HUES48 (cell line): ENCODE data around the gene LINGO4.

ENCODE experiments used
- H3K27ac ChIP-seq: one replicate; pipeline ENCODE4 v1.7.0; 2013; ENCODE audit warnings: low read depth, low read length, inconsistent platforms
- H3K27me3 ChIP-seq: 2 replicates; pipeline ENCODE4 v1.6.1; 2013; ENCODE audit warnings: mild to moderate bottlenecking, low read length; ENCODE audit not compliant: control insufficient read depth, insufficient read depth
- H3K36me3 ChIP-seq: 2 replicates; pipeline ENCODE4 v1.6.1; 2013; ENCODE audit warnings: low read length; ENCODE audit not compliant: control insufficient read depth, insufficient read depth
- H3K4me1 ChIP-seq: 2 replicates; pipeline ENCODE4 v1.6.1; 2013; ENCODE audit warnings: mild to moderate bottlenecking, low read length; ENCODE audit not compliant: control insufficient read depth, insufficient read depth
- H3K4me3 ChIP-seq: 2 replicates; pipeline ENCODE4 v1.5.1; 2013; ENCODE audit warnings: mild to moderate bottlenecking, low read depth, low read length
- H3K9ac ChIP-seq: 2 replicates; pipeline ENCODE4 v1.6.1; 2013; ENCODE audit warnings: mild to moderate bottlenecking, low read depth, low read length, moderate library complexity
- H3K9me3 ChIP-seq: 2 replicates; pipeline ENCODE4 v1.6.1; 2013; ENCODE audit warnings: low read length; ENCODE audit not compliant: control insufficient read depth, insufficient read depth

Gene LINGO4

DNA sequence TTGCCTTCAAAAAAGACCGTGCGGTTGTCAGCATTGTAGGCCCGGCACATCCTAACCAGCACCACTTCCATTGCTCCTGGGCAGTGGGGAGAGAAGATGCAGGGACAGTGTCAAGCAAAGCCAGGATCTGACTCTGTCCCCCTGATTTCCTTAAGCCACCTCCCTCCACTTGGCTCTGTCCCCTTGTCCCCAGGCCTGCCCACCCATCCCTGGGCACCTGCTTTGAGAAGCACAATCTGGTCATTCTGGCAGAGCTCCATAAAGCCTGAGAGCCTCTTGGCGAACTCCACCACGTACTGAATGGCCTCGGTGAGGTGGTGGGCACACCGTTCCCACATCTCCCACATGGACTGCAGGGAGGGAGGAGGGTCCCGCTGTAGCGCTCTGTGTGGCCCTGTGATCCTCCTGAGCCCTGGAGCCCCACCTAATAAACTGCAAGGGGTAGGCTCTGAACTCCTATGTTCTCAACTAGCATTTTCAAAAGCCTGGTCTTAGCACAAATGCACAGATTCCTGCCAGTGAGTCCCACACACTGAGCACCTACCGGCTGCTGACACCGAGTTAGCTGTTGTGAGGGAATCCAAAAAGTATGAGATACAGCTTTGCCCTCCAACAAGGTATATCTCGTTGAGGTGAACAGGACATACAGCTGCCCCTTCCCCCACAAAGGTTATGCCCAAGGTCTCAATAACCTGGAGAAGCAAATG, 8.2 kb upstream of the LINGO4 start:
- H3K9me3 ChIP-seq: no peaks in the 10 kb centered on the region
- H3K36me3 ChIP-seq: no peaks in the 10 kb centered on the region
- peaks cover 12% of the 10 kb centered on the region for H3K4me1 ChIP-seq
- H3K4me3 ChIP-seq: no peak overlapping the region
- H3K27ac ChIP-seq: no peak overlapping the region
- H3K9ac ChIP-seq: no peak overlapping the region
- no peaks in the 10 kb centered on the region for H3K27me3 ChIP-seq

DNA sequence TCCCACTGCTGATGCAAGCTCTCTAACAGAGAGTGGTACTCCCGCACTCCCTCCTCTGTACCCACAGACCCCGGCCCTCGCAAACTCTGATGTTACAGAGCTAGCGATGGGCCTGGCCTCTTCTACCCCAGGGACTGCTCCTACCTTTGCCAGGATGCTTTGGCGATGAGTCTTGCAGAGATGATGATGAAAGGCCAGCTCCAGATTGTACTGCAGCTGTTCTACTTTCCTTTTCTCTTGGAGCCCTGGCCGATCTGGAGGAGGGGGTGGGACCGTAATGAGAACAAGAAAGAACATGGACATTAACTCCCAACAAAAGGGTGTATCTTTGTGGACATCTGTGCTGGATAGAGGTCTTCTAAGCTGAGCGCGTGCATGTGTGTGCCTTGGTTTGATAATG, 6.0 kb upstream of the LINGO4 start:
- Histone ChIP-seq H3K27me3 (no peaks in the 10 kb centered on the region), H3K36me3 (no peaks in the 10 kb centered on the region), H3K9ac (no peak overlapping the region), H3K9me3 (no peaks in the 10 kb centered on the region), H3K4me3 (no peak overlapping the region), H3K27ac (no peak overlapping the region), H3K4me1 (peaks cover 12% of the 10 kb centered on the region)

DNA sequence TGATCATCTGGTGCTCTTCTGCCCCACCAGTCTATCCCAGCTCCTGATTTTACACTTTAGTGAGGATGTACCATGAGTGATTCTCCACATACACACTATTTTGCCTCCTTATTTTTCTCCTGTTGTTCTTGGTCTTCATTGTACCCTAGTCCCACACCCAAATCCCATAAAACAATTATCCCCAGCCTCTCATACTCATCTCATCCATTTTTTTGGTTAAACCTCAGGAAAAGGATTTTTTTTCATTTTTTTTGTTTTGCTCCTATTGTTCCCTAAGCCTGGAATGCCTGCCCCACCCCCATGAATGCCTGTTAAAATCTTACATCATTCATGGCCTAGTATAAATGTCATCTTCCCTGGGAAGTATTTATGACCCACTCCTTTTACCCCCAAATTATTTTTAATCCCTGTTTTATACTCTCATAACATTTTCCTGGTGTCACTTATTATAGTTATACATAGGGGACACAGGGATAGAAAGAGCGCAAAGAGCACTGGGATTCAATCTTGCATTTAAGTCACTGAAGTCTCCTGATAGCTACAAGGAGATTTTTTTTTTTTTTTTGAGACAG, 4.9 kb upstream of the LINGO4 start:
- H3K27ac ChIP-seq: no peak overlapping the region
- H3K9ac ChIP-seq: peak overlapping the region; percentile 26; the same call in 1 of the 2 replicates
- H3K9me3 ChIP-seq: no peaks in the 10 kb centered on the region
- peaks cover 12% of the 10 kb centered on the region for H3K4me1 ChIP-seq
- no peaks in the 10 kb centered on the region for H3K36me3 ChIP-seq
- no peak overlapping the region for H3K4me3 ChIP-seq
- no peaks in the 10 kb centered on the region for H3K27me3 ChIP-seq

DNA sequence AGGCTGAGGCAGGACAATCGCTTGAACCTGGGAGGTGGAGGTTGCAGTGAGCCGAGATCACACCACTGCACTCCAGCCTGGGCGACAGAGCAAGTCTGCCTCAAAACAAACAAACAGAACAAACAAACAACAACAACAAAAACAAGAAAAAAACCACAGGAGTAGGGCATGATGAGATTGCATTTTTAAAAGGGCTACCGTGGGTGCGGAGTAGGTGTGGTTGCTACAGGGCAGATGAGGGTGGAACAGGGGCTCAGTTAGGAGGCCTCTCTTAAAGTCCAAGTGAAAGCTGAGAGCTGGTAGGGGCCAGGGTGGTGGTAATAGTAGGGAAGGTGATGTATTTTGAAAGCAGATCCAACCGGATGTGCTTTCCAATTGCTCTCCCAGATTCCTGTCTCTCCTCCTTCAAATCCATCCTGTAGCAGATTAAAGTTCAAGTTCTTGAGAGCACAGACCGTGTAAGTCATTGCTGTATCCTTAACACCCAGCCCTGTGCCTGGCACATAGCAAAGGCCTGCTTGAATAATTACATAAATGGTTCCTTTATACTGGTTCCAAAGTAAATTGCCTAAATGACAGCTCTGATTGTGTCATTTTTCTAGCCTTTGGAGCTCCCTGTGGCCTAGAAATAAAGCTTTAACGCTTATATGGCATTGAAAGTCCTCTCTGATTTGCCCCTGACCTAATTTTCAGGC, 4.2 kb upstream of the LINGO4 start:
- H3K9ac ChIP-seq: peak overlapping the region; percentile 26; the same call in 1 of the 2 replicates
- H3K4me3 ChIP-seq: no peak overlapping the region
- peaks cover 12% of the 10 kb centered on the region for H3K4me1 ChIP-seq
- no peaks in the 10 kb centered on the region for H3K36me3 ChIP-seq
- H3K27me3 ChIP-seq: no peaks in the 10 kb centered on the region
- no peak overlapping the region for H3K27ac ChIP-seq
- no peaks in the 10 kb centered on the region for H3K9me3 ChIP-seq

DNA sequence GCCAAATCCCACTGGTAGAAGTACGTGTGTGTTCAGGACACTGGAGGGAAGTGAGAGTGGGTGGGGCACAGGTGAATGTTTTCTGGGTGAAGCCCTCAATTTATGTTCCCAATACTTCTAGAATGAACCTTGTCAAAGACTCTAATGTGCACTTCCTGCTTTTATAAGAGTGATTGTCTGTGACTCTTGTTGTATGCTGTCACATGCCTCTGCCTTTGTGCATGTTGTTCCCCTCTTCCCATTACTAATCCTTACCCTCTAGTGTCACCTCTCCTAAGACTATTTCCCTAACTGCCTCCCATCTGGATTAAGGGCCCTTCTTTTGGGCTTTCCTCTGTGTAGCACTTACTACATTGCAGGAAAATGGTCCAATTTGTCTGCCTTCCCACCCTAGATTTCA, 2.5 kb upstream of the LINGO4 start:
- Histone ChIP-seq H3K9me3 (no peaks in the 10 kb centered on the region), H3K4me3 (no peak overlapping the region), H3K36me3 (no peaks in the 10 kb centered on the region), H3K9ac (no peak overlapping the region), H3K4me1 (peaks cover 12% of the 10 kb centered on the region), H3K27ac (no peak overlapping the region), H3K27me3 (no peaks in the 10 kb centered on the region)

DNA sequence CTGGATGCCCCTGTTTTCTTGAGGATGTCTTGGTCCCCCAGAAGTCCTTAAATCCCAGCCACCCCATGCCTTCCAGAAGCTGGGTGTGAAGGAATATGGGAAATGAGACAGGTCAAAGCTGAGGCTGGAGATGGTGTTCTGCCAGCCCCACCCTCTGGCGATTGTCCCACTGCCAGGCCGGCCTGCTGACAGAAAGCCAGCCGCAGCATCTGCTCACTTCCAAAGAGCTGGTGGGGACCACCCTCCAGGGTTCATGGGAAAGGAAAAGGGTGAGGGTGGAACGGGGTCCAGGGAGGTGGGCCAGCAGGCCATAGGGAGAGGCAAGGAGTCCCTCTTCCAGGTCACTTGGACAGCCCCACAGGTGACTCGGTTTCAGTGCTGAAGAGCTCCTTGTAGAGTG, 1.9 kb upstream of the LINGO4 start:
- H3K27ac ChIP-seq: no peak overlapping the region
- H3K4me3 ChIP-seq: no peak overlapping the region
- H3K36me3 ChIP-seq: no peaks in the 10 kb centered on the region
- H3K27me3 ChIP-seq: 0 out of 2 replicates have a peak, but pooled peaks cover 3% of the 10 kb centered on the region
- peaks cover 12% of the 10 kb centered on the region for H3K4me1 ChIP-seq
- no peak overlapping the region for H3K9ac ChIP-seq
- H3K9me3 ChIP-seq: no peaks in the 10 kb centered on the region

DNA sequence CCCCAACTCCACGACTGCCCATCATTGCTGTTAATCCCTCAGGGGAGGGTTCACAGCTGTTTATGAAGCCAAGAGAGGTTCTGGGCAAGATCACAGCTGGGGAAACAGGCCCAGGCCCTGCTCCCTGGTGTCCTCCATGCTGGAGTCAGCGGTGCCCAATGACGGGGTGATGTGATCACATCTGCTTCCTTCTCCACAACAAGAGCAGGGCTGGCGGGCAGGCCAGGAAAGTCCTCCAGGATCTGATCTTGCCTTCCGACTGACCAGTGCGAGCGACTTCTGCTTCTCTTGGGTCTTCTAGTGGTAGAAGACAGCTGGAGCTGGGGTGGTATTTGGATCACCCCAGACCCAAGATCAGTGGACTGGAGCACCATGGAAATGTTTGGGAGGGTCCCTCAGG, 951 bp upstream of the LINGO4 start:
- no peak overlapping the region for H3K9ac ChIP-seq
- H3K9me3 ChIP-seq: no peaks in the 10 kb centered on the region
- H3K36me3 ChIP-seq: no peaks in the 10 kb centered on the region
- H3K27ac ChIP-seq: no peak overlapping the region
- no peak overlapping the region for H3K4me3 ChIP-seq
- H3K4me1 ChIP-seq: peaks cover 10% of the 10 kb centered on the region
- H3K27me3 ChIP-seq: 0 out of 2 replicates have a peak, but pooled peaks cover 3% of the 10 kb centered on the region

DNA sequence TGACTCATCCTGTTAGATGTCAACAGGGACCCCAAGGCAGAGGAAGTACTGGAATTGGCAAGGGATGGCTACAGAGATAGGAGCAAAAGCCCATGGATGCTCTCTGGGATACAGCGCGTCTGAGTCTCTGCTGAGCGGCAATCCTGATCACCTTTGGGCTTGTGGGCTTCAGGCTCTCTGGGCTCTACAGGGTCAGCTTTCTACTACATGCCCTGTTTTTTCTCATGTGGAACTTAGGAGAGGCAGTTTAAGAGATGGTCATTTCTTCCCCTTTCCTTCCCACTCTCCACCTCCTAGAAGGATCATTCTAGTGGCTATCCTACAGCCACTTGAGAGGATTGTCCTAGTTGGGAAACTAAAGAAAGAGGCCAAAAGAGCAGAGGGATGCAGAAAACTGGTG, 1.3 kb downstream of the LINGO4 start:
- Histone ChIP-seq H3K4me3 (no peak overlapping the region), H3K9ac (no peak overlapping the region), H3K4me1 (no peaks in the 10 kb centered on the region), H3K27ac (no peak overlapping the region), H3K9me3 (no peaks in the 10 kb centered on the region), H3K27me3 (0 out of 2 replicates have a peak, but pooled peaks cover 3% of the 10 kb centered on the region), H3K36me3 (no peaks in the 10 kb centered on the region)

DNA sequence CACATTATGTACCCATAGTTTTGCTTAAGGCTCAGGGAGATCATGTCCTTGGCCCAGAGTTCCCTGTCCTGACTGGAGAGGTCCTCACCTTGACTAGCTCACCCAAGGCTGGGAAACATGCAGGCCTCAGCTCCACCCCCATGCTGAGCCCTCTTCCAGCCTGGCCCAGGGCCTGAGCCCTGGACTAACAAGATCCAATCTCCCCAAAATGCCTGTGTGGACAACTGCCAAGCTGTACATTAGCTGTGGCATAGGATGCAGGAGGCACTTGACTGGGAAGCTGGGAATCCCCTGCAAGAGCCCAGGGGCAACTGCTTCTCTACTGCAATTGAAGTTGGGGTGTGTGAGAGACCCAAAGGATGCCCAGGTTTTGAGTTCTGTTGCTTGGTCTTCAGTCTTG, 2.1 kb downstream of the LINGO4 start:
- H3K4me3 ChIP-seq: no peak overlapping the region
- H3K36me3 ChIP-seq: no peaks in the 10 kb centered on the region
- no peaks in the 10 kb centered on the region for H3K9me3 ChIP-seq
- H3K9ac ChIP-seq: no peak overlapping the region
- no peak overlapping the region for H3K27ac ChIP-seq
- H3K27me3 ChIP-seq: 0 out of 2 replicates have a peak, but pooled peaks cover 3% of the 10 kb centered on the region
- no peaks in the 10 kb centered on the region for H3K4me1 ChIP-seq

DNA sequence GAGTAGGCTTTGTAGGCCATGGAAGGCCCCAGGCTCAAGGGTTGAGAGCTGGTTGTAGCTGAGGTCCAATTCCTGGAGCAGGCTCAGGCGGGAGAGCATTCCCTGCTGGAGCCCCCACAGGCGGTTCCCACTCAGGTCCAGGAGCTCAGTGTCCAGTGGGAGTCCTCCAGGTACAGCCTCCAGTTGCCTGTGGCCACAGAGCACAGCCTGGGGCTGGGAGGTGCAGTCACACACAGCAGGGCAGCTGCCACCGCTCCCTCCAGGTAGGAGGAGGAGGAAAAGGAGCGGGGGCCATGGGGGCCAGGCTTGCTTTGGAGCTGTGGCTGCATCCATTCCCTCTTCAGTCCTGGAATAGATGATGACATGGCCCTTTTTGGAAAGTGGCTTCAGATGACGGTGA, 2.8 kb downstream of the LINGO4 start:
- Histone ChIP-seq H3K4me1 (no peaks in the 10 kb centered on the region), H3K27me3 (0 out of 2 replicates have a peak, but pooled peaks cover 3% of the 10 kb centered on the region), H3K4me3 (no peak overlapping the region), H3K36me3 (no peaks in the 10 kb centered on the region), H3K9ac (no peak overlapping the region), H3K9me3 (no peaks in the 10 kb centered on the region), H3K27ac (no peak overlapping the region)

DNA sequence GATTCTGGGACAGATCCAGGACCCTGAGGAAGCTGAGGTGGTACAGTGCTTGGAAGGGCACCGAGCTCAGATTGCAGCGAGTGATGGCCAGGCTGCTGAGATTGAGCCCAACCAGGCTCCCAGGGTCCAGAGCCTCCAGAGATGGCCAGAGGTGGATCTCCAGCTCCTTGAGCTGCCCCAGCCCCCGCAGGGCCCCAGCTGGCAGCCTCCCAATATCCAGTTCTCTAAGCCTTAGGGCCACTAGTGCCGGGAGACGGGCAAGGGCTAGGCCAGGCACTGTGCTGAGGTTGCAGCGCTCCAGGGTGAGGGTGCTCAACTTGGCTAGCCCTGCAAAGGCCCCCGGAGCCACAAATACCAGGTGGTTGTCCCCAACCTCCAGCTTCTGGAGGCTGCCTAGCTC, 3.4 kb downstream of the LINGO4 start:
- 0 out of 2 replicates have a peak, but pooled peaks cover 3% of the 10 kb centered on the region for H3K27me3 ChIP-seq
- no peak overlapping the region for H3K27ac ChIP-seq
- no peaks in the 10 kb centered on the region for H3K9me3 ChIP-seq
- H3K9ac ChIP-seq: no peak overlapping the region
- H3K36me3 ChIP-seq: no peaks in the 10 kb centered on the region
- no peak overlapping the region for H3K4me3 ChIP-seq
- H3K4me1 ChIP-seq: no peaks in the 10 kb centered on the region
